Activated T-cell treated with anti-CD3 and anti-CD28 coated beads for 24 hours (primary cell): ENCODE results near the gene CYP2A6.
A peak's percentile ranks its signal among the peaks of the same experiment; 100 is the strongest.
"Not testable (repeated sequence)": the region's sequence is repeated elsewhere in the genome, so short reads cannot be mapped to it uniquely, and the experiment has no call there.

Experiments
- DNase-seq: peaks from one replicate; pipeline ENCODE4 v3.0.0-alpha.2; 2020; ENCODE audit warnings: low read depth

Gene CYP2A6, protein sequence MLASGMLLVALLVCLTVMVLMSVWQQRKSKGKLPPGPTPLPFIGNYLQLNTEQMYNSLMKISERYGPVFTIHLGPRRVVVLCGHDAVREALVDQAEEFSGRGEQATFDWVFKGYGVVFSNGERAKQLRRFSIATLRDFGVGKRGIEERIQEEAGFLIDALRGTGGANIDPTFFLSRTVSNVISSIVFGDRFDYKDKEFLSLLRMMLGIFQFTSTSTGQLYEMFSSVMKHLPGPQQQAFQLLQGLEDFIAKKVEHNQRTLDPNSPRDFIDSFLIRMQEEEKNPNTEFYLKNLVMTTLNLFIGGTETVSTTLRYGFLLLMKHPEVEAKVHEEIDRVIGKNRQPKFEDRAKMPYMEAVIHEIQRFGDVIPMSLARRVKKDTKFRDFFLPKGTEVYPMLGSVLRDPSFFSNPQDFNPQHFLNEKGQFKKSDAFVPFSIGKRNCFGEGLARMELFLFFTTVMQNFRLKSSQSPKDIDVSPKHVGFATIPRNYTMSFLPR

DNA sequence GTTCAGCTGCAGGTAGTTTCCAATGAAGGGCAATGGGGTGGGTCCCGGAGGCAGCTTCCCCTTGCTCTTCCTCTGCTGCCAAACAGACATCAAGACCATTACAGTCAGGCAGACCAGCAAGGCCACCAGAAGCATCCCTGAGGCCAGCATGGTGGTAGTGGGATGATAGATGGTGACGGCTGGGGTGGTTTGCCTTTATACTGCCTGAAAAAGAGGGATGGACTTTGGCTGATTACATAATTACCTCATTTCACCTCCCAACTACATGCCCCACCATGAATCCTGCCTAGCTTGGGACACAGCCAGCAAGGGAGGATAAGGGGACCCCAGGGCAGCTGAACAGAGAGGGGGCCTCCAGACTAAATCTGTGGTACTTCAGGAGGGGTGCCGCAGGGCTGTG lies at the start of gene CYP2A6:
Gene CYP2A6, minus strand, starts transcription at position 171 of the 400 bp plus-strand sequence. Its CDS starts 21 bp downstream, at position 150.
- not testable (repeated sequence) for DNase-seq

DNA sequence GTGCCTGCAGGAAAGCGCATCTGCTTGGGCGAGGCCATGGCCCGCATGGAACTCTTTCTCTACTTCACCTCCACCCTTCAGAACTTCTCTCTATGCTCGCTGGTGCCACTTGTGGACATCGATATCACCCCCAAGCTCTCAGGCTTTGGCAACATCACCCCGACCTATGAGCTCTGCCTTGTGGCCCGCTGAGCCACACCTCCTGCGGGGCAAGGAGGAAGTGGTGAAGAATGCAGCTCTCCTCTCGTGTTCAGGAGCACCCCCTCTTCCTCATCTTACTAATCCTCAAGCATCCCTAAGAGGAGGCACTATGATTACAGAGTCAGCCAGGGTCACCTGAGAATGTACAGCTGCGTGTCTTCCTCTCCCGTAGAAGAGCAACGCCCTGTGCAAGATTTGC lies 49.7 kb upstream of the CYP2A6 start:
- DNase-seq = not testable (repeated sequence)

DNA sequence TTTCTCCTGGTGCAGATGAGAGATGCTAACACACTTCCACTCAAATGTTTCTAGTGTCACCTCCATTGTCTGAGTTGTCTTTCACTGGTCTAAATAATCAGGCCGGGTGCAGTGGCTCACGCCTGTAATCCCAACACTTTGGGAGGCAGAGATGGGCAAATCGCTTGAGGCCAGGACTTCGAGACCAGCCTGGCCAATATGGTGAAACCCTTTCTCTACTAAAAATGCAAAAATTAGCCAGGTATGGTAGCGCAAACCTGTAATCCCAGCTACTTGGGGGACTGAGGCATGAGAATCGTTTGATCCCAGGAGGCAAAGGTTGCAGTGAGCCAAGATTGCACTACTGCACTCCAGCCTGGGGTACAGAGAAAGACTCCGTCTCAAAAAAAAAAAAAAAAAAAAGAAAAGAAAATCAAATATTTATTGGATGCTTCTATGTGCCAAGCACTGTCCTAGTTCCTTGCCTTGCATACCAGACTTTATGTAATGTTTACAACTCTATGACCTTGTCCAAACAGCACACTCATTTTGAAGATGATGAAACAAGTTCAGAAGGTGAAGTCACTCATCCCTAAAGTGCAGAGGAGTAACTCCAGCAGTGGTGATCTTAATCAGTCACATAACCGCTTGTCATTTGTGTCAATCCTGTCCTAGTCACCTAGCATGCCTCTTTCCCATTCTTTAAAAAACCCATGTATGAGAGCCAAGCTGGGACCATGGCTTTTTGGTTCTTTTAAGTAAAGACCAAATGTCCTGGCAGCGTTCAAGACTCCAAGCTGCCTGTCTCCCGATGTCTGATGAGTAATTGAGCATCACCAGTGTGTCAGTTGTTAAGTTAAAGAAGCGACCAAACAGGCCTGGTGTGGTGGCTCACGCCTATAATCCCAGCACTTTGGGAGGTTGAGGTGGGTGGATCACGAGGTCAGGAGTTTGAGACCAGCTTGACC lies 46.9 kb upstream of the CYP2A6 start:
- DNase-seq = not testable (repeated sequence)

DNA sequence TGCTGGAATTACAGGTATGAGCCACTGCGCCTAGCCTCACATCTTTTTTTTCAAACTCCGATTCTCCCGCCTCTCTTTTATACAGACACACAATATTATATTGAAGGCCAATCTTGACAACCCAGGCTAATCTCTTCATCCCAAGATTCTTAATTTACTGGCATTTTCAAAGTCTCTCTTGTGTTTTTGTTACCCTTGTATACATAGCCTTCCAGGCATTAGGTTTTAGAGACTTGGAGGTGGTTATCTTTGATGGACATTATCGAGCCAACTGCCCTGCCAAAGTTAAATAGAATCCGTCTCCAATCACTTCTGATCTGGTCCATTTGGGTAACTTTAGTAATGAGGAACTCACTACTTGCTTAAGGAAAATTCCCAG lies 46.2 kb upstream of the CYP2A6 start:
- DNase-seq = no peak

DNA sequence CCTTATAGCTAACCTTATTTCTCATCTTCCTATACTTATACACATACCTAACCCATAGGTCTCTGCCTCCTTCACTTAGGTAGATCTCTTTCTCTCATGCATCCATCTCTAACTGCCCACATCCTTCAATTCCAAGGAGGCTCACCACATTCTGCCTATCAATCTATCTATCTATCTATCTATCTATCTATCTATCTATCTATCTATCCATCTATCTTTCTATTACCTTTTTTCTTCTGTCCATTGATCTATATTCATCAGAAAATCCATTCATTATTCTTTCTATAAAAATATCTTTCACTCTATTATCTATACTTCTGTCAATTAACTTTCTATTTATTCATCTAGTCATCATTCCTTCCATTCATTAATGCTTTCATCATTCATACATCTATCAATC lies 42.9 kb upstream of the CYP2A6 start:
- no peak for DNase-seq

DNA sequence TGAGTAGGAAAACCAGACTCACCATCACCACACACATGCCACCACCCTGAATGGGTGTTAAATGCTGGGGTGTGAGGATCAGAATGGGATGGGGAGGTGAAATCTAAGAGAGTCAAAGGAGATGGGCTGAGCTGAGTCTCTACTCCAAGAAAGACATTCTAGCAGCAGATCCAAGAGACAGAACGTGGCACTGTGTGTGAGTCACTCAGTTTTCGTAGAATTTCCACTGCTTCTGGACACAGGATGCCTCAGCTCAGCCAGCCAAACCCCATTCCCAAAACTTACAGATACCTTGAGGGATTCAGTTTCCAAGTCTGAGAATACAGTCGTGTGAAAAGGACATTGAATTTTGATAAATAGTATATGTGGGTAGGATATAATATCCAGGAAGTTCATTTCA lies 39.1 kb upstream of the CYP2A6 start:
- no peak for DNase-seq

DNA sequence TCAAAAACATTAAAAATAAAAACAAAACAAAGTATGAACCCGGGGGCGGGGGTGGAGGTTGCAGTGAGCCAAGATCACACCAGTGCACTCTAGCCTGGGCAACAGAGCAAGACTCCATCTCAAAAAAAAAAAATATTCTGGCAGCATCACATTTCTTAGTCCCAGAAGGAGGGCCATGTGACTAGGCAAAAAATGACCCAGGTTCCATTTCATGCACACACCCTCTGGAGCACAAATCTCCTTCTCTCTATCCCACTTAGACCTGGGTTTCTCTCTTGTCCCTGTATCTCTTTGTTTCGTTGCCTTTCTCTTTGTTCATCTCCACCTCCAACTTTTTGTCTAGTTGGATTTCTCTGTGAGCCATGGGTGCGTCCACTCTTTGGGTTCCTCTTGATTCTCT lies 37.9 kb upstream of the CYP2A6 start:
- no peak for DNase-seq

DNA sequence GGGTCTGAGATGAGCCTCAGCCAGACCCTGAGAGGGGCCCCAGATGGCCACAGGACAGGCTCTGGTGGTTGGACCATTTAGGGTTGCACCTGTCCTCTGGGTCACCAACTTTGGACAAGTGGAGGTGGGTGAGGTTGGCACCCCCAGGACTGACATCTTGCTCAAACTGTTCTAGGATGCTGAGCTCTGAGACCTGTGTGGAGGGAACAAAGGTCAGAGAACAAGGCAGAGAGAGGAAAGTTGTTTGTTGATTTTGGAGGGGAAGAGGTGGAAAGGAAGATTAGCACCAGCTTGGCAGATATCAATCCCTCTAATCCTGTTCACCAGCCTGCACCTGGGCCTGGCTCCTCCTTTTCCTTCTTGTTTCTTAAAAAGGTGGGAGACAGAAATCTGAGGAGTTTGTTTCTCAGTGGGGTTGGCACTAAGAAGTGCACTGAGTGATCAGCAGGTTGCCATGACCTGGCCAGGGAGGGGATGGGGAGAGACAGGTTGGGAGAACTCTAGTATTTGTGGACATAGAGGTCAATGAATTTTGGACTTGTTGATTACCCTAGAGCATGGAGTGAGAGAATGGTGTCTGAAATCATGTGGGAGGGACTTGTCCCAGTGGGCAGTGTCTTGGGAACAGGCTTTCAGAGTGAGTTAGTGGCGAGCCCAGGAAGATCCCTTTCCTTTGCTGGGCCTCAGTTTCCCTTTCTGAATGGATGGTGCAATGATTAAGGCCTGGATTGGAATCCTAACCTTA lies 34.1 kb upstream of the CYP2A6 start:
- DNase-seq = not testable (repeated sequence)

DNA sequence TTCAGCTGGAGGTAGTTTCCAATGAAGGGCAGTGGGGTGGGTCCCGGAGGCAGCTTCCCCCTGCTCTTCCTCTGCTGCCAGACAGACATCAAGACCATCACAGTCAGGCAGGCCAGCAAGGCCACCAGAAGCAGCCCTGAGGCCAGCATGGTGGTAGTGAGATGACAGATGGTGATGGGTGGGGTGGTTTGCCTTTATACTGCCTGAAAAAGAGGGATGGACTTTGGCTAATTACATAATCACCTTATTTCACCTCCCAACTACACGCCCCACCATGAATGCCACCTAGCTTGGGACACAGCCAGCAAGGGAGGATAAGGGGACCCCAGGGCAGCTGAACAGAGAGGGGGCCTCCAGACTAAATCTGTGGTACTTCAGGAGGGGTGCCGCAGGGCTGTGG lies 31.8 kb upstream of the CYP2A6 start, which contains the start of gene CYP2A7:
Gene CYP2A7, minus strand, starts transcription at position 170 of the 400 bp plus-strand sequence. Its CDS starts 21 bp downstream, at position 149.
- DNase-seq = not testable (repeated sequence)

DNA sequence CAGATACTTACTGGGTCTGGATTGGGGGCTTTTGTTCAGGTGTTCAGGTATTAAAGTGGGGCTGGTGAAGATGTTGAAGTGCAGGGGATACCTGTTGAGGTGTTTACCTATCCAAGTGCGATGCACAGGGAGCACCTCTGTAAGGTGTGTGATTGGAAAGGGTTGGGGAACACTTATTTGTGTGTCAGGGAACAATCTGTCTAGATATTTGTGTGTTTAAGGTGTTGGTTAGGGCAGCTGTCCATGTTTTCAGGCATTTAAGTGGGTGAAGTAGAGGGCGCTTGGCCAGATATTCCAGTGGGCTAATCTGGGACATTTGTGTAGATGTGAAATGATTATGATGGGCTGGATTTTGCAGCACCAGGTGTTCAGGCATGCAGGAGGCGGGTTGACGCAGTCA lies 29.1 kb upstream of the CYP2A6 start:
- not testable (repeated sequence) for DNase-seq

DNA sequence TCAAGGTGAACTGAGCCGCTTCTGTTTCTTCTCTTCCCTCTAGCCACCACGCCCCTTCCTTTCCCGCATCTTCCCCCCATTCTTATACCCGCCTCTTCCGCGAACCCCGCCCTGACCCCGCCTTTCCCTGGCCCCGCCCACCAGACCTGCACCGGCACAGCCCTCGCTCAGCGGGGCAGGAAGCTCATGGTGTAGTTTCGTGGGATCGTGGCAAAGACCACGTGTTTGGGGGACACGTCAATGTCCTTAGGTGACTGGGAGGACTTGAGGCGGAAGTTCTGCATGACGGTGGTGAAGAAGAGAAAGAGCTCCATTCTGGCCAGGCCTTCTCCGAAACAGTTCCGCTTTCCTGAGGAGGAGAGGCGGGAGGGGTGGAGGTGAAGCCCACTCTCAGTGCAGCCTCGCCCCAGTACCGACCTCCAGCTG lies 25.3 kb upstream of the CYP2A6 start:
- peak; percentile 81 for DNase-seq

DNA sequence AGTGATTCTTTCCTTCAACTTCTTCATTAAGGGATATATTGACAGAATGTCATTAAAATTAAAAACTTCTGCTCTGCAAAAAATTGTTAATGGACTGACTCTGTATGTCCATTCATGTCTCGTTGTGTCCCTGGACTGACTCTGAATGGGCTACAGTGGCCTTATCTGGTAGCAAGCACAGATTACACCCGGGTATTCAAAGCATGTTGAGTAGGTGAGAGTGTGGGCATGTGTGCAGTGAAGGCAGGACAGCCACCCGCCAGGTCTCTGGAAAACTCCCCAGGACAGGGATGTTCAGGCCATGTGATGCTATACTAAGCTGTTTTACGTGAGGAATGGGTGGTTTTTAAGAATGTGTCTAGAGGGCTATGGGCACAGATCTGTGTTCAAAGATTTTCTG lies 24.6 kb upstream of the CYP2A6 start:
- DNase-seq = not testable (repeated sequence)

DNA sequence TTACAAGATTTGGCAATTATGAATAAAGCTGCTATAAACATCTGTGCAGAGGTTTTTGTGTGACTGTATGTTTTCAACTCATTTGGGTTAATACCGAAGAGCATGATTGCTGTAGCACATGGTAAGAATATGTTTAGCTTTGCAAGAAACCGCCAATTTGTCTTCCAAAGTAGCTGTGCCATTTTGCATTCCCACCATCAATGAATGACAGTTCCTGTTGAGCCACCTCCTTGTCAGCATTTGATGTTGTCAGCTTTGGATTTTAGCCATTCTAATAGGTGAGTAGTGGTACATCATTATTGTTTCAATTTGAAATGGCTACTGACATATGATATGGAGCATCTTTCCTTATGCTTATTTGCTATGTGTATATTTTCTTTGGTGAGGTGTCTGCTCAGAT lies 23.6 kb upstream of the CYP2A6 start:
- DNase-seq = not testable (repeated sequence)

DNA sequence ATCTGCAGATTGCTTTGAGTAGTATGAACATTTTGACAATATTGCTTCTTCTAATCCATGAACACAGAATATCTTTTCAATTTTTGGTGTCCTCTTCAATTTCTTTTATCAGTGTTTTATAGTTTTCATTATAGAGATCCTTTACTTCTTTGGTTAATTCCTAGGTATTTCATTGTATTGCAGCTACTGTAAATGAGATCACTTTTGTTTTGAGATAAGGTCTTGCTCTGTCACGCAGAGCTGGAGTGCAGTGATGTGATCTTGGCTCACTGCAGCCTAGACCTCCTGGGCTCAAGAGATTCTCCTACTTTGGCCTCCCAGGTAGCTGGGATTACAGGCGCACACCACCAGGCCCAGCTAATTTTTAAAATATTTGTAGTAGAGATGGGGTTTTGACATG lies 22.0 kb upstream of the CYP2A6 start:
- no peak for DNase-seq

DNA sequence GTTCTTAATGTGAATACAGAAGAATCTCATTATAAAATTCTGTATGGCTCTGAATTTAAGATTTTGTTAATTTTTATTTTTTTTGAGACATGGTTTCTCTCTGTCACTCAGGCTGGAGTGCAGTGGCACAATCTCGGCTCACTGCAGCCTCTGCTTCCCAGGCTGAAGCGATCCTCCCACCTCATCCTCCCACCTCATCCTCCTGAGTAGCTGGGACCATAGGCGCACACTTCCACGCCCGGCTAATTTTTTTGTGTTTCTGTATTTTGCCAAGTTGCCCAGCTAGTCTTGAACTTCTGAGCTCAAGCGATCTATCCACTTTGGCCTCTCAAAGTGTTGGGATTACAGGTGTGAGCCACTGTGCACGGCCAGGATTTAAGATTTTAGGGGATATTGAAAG lies 17.5 kb upstream of the CYP2A6 start:
- DNase-seq = no peak

DNA sequence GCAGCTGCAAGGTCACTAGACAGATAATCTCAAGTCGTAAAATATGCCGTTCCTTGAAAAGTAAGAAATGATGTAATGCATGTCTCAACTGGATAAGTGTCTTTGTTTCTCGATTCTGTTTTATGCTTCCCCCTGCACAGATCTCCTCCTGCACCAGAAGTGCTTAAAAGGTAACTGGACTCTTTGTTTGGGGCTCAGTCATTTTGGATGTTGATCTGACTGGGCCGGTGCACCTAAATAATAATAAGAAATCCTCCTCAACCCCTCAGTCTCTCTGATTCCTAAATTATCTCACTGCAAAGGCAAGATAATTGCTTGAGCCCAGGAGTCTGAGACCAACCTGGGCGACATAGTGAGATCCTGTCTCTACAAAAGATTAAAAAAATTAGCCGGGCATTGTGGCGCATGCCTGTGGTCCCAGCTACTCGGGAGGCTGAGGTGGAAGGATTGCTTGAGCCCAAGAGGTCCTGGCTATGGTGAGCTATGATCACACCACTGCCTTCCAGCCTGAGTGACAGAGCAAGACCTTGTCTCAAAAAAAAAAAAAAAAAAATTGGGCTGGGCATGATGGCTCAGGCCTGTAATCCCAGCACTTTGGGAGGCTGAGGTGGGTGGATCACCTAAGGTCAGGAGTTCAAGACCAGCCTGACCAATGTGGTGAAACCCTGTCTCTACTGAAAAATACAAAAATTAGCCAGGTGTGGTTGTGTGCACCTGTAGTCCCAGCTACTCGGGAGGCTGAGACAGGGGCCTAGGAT lies 14.7 kb upstream of the CYP2A6 start:
- DNase-seq = not testable (repeated sequence)

DNA sequence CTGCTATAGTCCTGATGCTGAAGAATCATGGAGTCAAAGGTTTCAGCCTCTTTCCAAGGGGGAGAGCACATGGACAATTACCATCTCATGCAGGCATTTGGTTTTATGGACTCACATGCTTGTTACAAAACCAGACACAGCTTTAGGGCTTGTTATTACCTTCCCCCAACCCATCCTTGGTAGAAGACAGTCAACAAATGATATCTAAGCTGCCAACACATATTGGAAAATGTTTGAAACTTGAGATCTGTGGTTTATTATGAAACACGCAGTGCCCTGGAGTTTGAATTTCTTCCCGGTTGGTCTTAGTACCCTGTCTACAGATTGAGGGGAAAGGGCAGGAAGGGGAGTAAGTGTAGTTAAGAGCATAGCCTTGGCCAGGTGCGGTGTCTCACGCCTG lies 12.5 kb upstream of the CYP2A6 start:
- DNase-seq = no peak

DNA sequence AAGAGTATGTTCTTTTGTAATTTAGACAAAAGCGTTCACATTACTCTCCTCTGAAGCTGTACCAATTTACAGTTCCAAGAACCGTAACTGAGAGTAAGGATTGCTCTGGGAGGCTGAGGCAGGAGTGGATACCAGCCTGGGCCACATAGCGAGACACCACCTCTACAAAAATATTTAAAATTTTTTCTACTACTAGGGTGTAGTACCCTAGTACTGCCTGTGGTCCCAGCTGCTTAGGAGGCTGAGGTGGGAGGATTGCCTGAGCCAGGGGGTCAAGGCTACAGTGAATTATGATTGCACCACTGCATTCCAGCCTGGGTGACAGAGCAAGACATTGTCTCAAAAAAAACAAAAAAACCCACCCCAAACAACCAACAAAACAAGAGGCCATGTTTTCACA lies 12.1 kb upstream of the CYP2A6 start:
- no peak for DNase-seq

DNA sequence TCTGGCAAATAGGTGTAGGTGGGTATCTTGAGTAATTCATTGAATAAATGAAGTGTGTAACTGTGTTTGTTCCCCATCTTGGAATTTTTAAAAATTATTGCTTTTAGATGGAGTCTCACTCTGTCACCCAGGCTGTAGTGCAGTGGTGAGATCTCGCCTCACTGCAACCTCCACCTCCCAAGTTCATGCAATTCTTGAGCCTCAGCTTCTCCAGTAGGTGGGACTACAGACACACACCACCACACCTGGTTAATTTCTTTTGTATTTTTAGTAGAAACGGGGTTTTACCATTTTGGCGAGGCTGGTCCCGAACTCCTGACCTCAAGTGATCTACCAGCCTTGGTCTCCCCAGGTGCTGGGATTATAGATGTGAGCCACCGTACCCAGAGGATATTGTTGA lies 7.9 kb upstream of the CYP2A6 start:
- no peak for DNase-seq

DNA sequence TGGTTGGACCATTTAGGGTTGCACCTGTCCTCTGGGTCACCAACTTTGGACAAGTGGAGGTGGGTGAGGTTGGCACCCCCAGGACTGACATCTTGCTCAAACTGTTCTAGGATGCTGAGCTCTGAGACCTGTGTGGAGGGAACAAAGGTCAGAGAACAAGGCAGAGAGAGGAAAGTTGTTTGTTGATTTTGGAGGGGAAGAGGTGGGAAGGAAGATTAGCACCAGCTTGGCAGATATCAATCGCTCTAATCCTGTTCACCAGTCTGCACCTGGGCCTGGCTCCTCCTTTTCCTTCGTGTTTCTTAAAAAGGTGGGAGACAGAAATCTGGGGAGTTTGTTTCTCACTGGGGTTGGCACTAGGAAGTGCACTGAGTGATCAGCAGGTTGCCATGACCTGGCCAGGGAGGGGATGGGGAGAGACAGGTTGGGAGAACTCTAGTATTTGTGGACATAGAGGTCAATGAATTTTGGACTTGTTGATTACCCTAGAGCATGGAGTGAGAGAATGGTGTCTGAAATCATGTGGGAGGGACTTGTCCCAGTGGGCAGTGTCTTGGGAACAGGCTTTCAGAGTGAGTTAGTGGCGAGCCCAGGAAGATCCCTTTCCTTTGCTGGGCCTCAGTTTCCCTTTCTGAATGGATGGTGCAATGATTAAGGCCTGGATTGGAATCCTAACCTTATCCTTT lies 2.4 kb upstream of the CYP2A6 start:
- not testable (repeated sequence) for DNase-seq
